ENCODE results near the gene DHX8. TPM values are rescaled to one million over a fixed set of nuclear protein-coding genes. Genes with fewer than 3 reads are reported as not detected.
"Not testable (repeated sequence)": the region's sequence is repeated elsewhere in the genome, so short reads cannot be mapped to it uniquely, and the experiment has no call there.

The DHX8 gene
- total RNA-seq, 1 experiment from 2014 or later, result 34.5 TPM

DNA sequence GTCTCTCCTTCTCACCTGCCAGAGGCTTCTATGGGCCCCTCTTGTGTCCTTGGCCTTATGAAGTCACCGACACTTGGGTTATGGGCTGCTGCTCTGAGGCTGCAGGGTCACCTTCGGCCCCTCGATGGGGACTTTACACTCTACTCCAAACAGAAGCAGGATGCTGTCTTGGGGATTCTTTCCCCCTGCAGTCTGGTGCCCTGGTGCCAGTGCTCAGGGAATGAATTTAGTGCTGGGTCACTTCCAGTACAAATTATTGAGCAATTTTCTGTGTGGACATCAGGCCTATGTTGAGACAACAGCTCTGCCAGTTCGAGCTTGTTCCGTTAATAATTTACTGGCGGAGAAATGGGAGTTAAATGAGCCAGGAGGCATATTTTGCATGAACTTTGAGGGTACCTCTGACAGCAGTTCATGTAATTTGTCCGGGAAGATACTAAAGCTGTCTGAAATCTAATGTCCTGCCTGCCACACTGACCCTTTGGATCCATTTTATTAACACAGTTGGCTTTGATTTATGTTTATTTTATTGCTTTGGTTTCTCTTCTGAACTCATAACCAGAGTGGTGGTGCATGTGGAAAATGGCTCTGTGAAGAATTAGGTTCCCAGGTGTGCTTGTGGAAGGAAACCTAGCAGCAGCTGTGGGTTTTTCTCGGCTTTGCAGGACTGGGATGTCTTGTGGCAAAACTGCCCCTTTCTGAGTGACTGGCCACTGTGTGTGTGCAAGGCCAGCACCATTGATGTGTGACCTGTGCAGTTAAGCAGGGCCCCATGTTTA, 34.1 kb upstream of the DHX8 start:
- ATAC-seq, result no peak
- H3K9ac ChIP-seq (ENCODE audit: low read length), result no peak overlapping the region

DNA sequence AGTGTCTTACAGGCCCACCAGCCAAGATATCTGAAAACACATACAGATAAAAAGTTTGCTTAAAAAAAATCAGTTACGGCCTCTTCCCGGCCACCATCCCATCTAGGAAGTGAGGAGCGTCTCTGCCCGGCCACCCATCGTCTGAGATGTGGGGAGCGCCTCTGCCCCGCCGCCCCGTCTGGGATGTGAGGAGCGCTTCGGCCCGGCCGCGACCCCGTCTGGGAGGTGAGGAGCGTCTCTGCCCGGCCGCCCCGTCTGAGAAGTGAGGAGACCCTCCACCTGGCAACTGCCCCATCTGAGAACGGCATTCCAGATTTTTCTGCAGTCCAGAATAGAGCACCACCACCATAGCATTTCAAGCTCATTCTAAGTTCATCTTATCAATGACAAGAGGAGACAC, 33.0 kb upstream of the DHX8 start:
- intact Hi-C loops (cut with micrococcal nuclease), result not testable (repeated sequence)

More for the DNA sequence above, 34.1 kb upstream of the DHX8 start:
- H4K20me1 ChIP-seq (ENCODE audit: low read length), result no peaks in the 10 kb centered on the region
- CTCF ChIA-PET, result no interaction called here
- H3K4me1 ChIP-seq (ENCODE audit: insufficient read depth, low read length), result no peaks in the 10 kb centered on the region
- no peak overlapping the region for H3K4me2 ChIP-seq (ENCODE audit: low read length)
- H3K36me3 ChIP-seq (ENCODE audit: low read depth, low read length), result no peaks in the 10 kb centered on the region
- H2AFZ ChIP-seq (ENCODE audit: low read length), result no peak overlapping the region
- H3K4me3 ChIP-seq (ENCODE audit: low read length), result no peak overlapping the region
- no peaks in the 10 kb centered on the region for H3K27me3 ChIP-seq (ENCODE audit: low read length)
- TF ChIP-seq EZH2phosphoT487 (IDR thresholded peaks at IDR 0.05; ENCODE audit: borderline replicate concordance, low read length), result no peak
- TF ChIP-seq EZH2 (IDR thresholded peaks at IDR 0.05; ENCODE audit: low read length, unreplicated experiment), result no peak
- TF ChIP-seq, protein P1, sequence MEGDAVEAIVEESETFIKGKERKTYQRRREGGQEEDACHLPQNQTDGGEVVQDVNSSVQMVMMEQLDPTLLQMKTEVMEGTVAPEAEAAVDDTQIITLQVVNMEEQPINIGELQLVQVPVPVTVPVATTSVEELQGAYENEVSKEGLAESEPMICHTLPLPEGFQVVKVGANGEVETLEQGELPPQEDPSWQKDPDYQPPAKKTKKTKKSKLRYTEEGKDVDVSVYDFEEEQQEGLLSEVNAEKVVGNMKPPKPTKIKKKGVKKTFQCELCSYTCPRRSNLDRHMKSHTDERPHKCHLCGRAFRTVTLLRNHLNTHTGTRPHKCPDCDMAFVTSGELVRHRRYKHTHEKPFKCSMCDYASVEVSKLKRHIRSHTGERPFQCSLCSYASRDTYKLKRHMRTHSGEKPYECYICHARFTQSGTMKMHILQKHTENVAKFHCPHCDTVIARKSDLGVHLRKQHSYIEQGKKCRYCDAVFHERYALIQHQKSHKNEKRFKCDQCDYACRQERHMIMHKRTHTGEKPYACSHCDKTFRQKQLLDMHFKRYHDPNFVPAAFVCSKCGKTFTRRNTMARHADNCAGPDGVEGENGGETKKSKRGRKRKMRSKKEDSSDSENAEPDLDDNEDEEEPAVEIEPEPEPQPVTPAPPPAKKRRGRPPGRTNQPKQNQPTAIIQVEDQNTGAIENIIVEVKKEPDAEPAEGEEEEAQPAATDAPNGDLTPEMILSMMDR (conservative IDR thresholded peaks at IDR 0.05; ENCODE audit: low read depth, low read length), result no peak
- H3K27ac ChIP-seq (ENCODE audit: low read length), result no peak overlapping the region
- intact Hi-C loops (cut with micrococcal nuclease), result no loop called here
- no peaks in the 10 kb centered on the region for H3K9me2 ChIP-seq (replicated peaks; ENCODE audit: low read length)
- no peaks in the 10 kb centered on the region for H3K79me2 ChIP-seq (ENCODE audit: low read length)
- no peaks in the 10 kb centered on the region for H3F3A ChIP-seq (ENCODE audit: low read length, unreplicated experiment)
- POLR2A ChIA-PET (ENCODE audit: unreplicated experiment), result no interaction called here
- H3K9me3 ChIP-seq (ENCODE audit: low read length), result no peaks in the 10 kb centered on the region
- BruUV-seq (replicated peaks), result no TSS peak
- no peak for DNase-seq

DNA sequence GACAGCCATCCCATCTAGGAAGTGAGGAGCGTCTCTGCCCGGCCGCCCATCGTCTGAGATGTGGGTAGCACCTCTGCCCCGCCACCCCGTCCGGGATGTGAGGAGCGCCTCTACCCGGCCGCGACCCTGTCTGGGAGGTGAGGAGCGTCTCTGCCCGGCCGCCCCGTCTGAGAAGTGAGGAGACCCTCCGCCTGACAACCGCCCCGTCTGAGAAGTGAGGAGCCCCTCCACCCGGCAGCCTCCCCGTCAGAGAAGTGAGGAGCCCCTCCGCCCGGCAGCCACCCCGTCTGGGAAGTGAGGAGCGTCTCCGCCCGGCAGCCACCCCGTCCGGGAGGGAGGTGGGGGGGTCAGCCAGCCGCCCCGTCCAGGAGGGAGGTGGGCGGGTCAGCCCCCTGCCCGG, 32.0 kb upstream of the DHX8 start:
- POLR2A ChIA-PET (ENCODE audit: unreplicated experiment); H3F3A ChIP-seq (ENCODE audit: low read length, unreplicated experiment); intact Hi-C loops (cut with micrococcal nuclease); H4K20me1 ChIP-seq (ENCODE audit: low read length); H3K9me3 ChIP-seq (ENCODE audit: low read length); H3K9ac ChIP-seq (ENCODE audit: low read length); H3K9me2 ChIP-seq (replicated peaks; ENCODE audit: low read length); BruUV-seq (replicated peaks); H3K4me2 ChIP-seq (ENCODE audit: low read length); H3K79me2 ChIP-seq (ENCODE audit: low read length); H3K36me3 ChIP-seq (ENCODE audit: low read depth, low read length); H2AFZ ChIP-seq (ENCODE audit: low read length); H3K4me3 ChIP-seq (ENCODE audit: low read length); H3K4me1 ChIP-seq (ENCODE audit: insufficient read depth, low read length); H3K27ac ChIP-seq (ENCODE audit: low read length); CTCF ChIA-PET; H3K27me3 ChIP-seq (ENCODE audit: low read length); ATAC-seq; DNase-seq: not testable (repeated sequence)

More for the DNA sequence above, 33.0 kb upstream of the DHX8 start:
- H3K79me2 ChIP-seq (ENCODE audit: low read length); H3K27ac ChIP-seq (ENCODE audit: low read length); H3K36me3 ChIP-seq (ENCODE audit: low read depth, low read length); CTCF ChIA-PET; H3K4me3 ChIP-seq (ENCODE audit: low read length); H3K4me2 ChIP-seq (ENCODE audit: low read length); ATAC-seq; H3K9ac ChIP-seq (ENCODE audit: low read length); H3F3A ChIP-seq (ENCODE audit: low read length, unreplicated experiment); H3K27me3 ChIP-seq (ENCODE audit: low read length); H3K9me3 ChIP-seq (ENCODE audit: low read length); H3K9me2 ChIP-seq (replicated peaks; ENCODE audit: low read length); POLR2A ChIA-PET (ENCODE audit: unreplicated experiment); DNase-seq; BruUV-seq (replicated peaks); H4K20me1 ChIP-seq (ENCODE audit: low read length); H3K4me1 ChIP-seq (ENCODE audit: insufficient read depth, low read length); H2AFZ ChIP-seq (ENCODE audit: low read length): not testable (repeated sequence)

DNA sequence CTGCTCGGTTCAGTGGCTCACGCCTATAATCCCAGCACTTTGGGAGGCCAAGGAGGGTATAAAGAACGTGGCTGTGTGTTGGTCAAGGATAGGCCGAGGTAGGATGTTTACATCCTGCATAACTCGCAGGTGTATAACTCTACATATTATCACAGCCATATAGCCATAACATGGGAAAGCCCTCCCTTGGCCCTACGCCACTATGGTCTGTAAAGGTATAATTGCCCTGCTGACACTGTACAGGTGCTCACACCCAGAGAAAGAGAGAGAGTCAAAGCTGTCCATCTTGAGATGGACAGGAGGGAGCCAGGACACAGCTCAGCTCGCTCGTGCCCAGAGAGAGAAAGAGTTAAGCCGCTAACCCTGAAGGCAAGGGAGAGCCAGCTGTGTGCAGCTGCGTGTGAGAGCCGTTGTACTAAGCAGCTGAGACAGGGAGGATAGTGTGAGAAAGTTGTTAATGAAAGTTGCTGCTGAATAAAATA, 30.4 kb upstream of the DHX8 start:
- ChIA-PET CTCF (no interaction called here), POLR2A (ENCODE audit: unreplicated experiment) (no interaction called here)
- no peak for DNase-seq
- intact Hi-C loops (cut with micrococcal nuclease), result no loop called here
- Histone ChIP-seq H2AFZ (ENCODE audit: low read length) (no peak overlapping the region), H3K9ac (ENCODE audit: low read length) (no peak overlapping the region), H3K27ac (ENCODE audit: low read length) (no peak overlapping the region), H3K4me3 (ENCODE audit: low read length) (no peak overlapping the region), H3K27me3 (ENCODE audit: low read length) (no peaks in the 10 kb centered on the region), H4K20me1 (ENCODE audit: low read length) (no peaks in the 10 kb centered on the region), H3K4me1 (ENCODE audit: insufficient read depth, low read length) (peaks cover 20% of the 10 kb centered on the region), H3K4me2 (ENCODE audit: low read length) (no peak overlapping the region), H3K36me3 (ENCODE audit: low read depth, low read length) (no peaks in the 10 kb centered on the region), H3K9me3 (ENCODE audit: low read length) (no peaks in the 10 kb centered on the region), H3K9me2 (replicated peaks; ENCODE audit: low read length) (no peaks in the 10 kb centered on the region), H3K79me2 (ENCODE audit: low read length) (no peaks in the 10 kb centered on the region), H3F3A (ENCODE audit: low read length, unreplicated experiment) (no peaks in the 10 kb centered on the region)
- no peak for TF ChIP-seq EZH2 (IDR thresholded peaks at IDR 0.05; ENCODE audit: low read length, unreplicated experiment)
- TF ChIP-seq EZH2phosphoT487 (IDR thresholded peaks at IDR 0.05; ENCODE audit: borderline replicate concordance, low read length), result no peak
- TF ChIP-seq, protein P1 (conservative IDR thresholded peaks at IDR 0.05; ENCODE audit: low read depth, low read length), result no peak
- no peak for ATAC-seq
- no TSS peak for BruUV-seq (replicated peaks)
